Fibroblast of lung (primary cell): ENCODE data around the gene IRAK1BP1. TPM values are rescaled to one million over a fixed set of nuclear protein-coding genes. Genes with fewer than 3 reads are reported as not detected.

Experiments used
- DNase-seq, 2 donors: peaks; one replicate each; pipeline versions ENCODE4 v3.0.0 to v3.0.0-alpha.2; 2010; ENCODE audit warnings: low read depth in 2 of 2
- H2AFZ ChIP-seq: 2 replicates; pipeline ENCODE4 v1.5.1; 2012; ENCODE audit warnings: low read length, control low read depth, inconsistent platforms
- H3K27ac ChIP-seq: 2 replicates; pipeline ENCODE4 v1.5.1; 2011; ENCODE audit warnings: low read length, control low read depth; ENCODE audit not compliant: insufficient read depth
- H3K27me3 ChIP-seq: 2 replicates; pipeline ENCODE4 v1.5.1; 2011; ENCODE audit warnings: mild to moderate bottlenecking, low read length; ENCODE audit not compliant: control insufficient read depth, insufficient read depth
- H3K36me3 ChIP-seq: 2 replicates; pipeline ENCODE4 v1.5.1; 2011; ENCODE audit warnings: low read length; ENCODE audit not compliant: control insufficient read depth, insufficient read depth
- H3K4me1 ChIP-seq: 2 replicates; pipeline ENCODE4 v1.5.1; 2011; ENCODE audit warnings: low read length; ENCODE audit not compliant: control insufficient read depth, insufficient read depth; ENCODE audit errors: extremely low read depth
- H3K4me2 ChIP-seq: 2 replicates; pipeline ENCODE4 v1.5.1; 2011; ENCODE audit warnings: low read length, control low read depth; ENCODE audit not compliant: insufficient read depth; ENCODE audit errors: extremely low read depth
- H3K4me3 ChIP-seq, 4 experiments: fragments of 200-600 bp in 1 of 4; sonication (generic) in 1 of 4; replicated peaks in 1 of 4; 2 replicates each; pipeline ENCODE4 v1.5.1; 2011 to 2016; ENCODE audit warnings: low read length in 4 of 4, low read depth in 3 of 4, mild to moderate bottlenecking in 3 of 4, control low read depth in 2 of 4, inconsistent platforms in 1 of 4, mixed read lengths in 1 of 4; ENCODE audit not compliant: insufficient read depth in 1 of 4; ENCODE audit errors: control extremely low read depth in 1 of 4
- H3K79me2 ChIP-seq: 2 replicates; pipeline ENCODE4 v1.5.1; 2012; ENCODE audit warnings: mild to moderate bottlenecking, low read length, inconsistent platforms; ENCODE audit not compliant: control insufficient read depth, insufficient read depth
- H3K9ac ChIP-seq: 2 replicates; pipeline ENCODE4 v1.5.1; 2011; ENCODE audit warnings: mild to moderate bottlenecking, low read length, control low read depth; ENCODE audit not compliant: insufficient read depth
- H3K9me3 ChIP-seq: 2 replicates; pipeline ENCODE4 v1.5.1; 2012; ENCODE audit warnings: low read depth, low read length; ENCODE audit not compliant: control insufficient read depth, insufficient read depth
- H4K20me1 ChIP-seq: 2 replicates; pipeline ENCODE4 v1.5.1; 2011; ENCODE audit warnings: low read length; ENCODE audit not compliant: control insufficient read depth, insufficient read depth; ENCODE audit errors: extremely low read depth
- EZH2 ChIP-seq: IDR thresholded peaks from 2 replicates; pipeline ENCODE4 v1.5.1; 2012; ENCODE audit warnings: low read length, control low read depth, mild to moderate bottlenecking; ENCODE audit errors: missing control alignments
- polyA plus RNA-seq, 2 donors: library from polyadenylated mRNA; depleted of rRNA in 1 of 2; stranded (reverse) in 1 of 2; unstranded in 1 of 2; fragments of >200 nt; gene quantifications; 2 replicates each; pipeline ENCODE4 v1.2.1, GENCODE V29; 2011 to 2012; ENCODE audit warnings: missing spikeins in 1 of 2
- total RNA-seq: library from RNA; depleted of rRNA; stranded (reverse); fragments of >200 nt; gene quantifications from 2 replicates; pipeline ENCODE4 v1.2.1, GENCODE V29; 2014
- TF ChIP-seq, protein P1 (sequence below), 2 donors: IDR thresholded peaks in 1 of 2; conservative IDR thresholded peaks in 1 of 2; 1 replicate in 1 of 2; 2 replicates in 1 of 2; pipeline ENCODE4 v1.5.1; 2011 to 2012; ENCODE audit warnings: low read length in 2 of 2, control low read depth in 1 of 2, inconsistent platforms in 1 of 2, low read depth in 1 of 2, mild to moderate bottlenecking in 1 of 2

The IRAK1BP1 gene
- total and polyA plus RNA-seq, 2 donors (not counting 1 experiment from before 2014, with no cell fraction given): 2.5 to 5.6 TPM

DNA sequence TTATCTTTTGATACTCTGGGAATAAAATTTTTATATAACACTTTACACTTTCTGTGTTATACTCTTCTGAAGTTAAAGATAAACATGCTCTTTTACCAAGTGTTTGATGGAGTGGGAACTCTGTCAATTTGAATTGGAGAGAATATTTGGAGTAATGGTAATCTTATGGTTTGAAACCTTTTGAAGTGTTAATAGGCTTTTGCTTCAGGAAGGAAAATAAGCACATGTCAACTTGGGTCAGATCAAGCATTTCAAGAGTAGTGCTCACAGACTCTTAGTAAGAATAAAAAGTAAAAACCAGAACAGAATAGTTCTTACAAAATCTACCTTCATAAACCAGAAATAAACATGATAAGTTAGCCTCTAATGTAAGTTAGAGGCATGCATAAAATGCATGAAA is 24.4 kb upstream of the IRAK1BP1 start:
- Histone ChIP-seq H3K9ac (no peak overlapping the region), H3K27me3 (no peaks in the 10 kb centered on the region), H3K4me3 (no peak overlapping the region), H3K79me2 (no peaks in the 10 kb centered on the region), H3K9me3 (no peaks in the 10 kb centered on the region), H2AFZ (no peak overlapping the region), H3K27ac (no peak overlapping the region), H3K36me3 (no peaks in the 10 kb centered on the region), H4K20me1 (no peaks in the 10 kb centered on the region), H3K4me1 (no peaks in the 10 kb centered on the region), H3K4me2 (no peak overlapping the region)
- TF ChIP-seq EZH2: no peak
- TF ChIP-seq, protein P1, sequence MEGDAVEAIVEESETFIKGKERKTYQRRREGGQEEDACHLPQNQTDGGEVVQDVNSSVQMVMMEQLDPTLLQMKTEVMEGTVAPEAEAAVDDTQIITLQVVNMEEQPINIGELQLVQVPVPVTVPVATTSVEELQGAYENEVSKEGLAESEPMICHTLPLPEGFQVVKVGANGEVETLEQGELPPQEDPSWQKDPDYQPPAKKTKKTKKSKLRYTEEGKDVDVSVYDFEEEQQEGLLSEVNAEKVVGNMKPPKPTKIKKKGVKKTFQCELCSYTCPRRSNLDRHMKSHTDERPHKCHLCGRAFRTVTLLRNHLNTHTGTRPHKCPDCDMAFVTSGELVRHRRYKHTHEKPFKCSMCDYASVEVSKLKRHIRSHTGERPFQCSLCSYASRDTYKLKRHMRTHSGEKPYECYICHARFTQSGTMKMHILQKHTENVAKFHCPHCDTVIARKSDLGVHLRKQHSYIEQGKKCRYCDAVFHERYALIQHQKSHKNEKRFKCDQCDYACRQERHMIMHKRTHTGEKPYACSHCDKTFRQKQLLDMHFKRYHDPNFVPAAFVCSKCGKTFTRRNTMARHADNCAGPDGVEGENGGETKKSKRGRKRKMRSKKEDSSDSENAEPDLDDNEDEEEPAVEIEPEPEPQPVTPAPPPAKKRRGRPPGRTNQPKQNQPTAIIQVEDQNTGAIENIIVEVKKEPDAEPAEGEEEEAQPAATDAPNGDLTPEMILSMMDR (conservative IDR thresholded peaks at IDR 0.05 in 1 of 2, IDR thresholded peaks at IDR 0.05 in 1 of 2; ENCODE audit: low read depth in 1 of 2, low read length in 2 of 2): no peak
- no peak for DNase-seq

DNA sequence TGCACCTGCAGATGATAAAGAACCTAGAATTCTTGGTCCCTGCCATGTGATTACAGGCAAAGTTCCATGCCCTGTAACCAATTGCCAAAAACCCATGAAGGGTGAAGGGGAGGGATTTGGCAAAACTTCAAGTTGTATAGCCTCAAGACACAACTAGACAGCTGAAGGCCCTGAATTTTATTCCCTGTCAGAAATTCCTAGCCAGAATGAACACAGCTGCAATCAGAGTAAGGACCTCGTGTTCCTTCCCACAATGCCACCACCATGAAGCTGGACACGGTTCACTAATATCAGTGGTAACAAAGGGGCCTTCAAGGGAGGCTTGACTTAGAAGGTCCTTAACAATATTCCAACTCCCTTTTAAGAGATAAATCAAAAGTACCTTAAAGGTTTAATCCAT is 22.5 kb upstream of the IRAK1BP1 start:
- no peak overlapping the region for H3K9ac ChIP-seq
- DNase-seq: no peak

DNA sequence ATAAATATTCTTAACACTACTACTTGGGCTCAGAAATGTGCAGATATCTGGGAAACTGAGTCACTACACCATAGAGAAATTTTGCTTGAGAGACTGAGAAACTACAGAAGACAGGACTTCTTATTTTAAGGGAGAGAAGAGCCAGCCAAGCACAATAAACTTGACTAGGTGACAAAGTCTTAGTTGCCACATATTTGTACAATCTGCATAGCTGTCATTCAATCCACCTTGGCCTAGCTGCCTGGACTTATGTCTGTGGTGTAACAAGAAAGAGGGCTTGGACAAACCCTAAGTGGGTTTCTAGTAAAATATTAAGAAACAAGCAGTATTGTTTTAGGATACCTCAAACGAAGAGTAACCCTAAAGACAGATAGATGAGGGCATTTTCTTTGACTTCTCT is 21.8 kb upstream of the IRAK1BP1 start:
- no peak overlapping the region for H3K4me2 ChIP-seq
- H3K27me3 ChIP-seq: no peaks in the 10 kb centered on the region
- no peak overlapping the region for H3K4me3 ChIP-seq
- no peaks in the 10 kb centered on the region for H3K79me2 ChIP-seq
- no peak overlapping the region for H3K9ac ChIP-seq
- H2AFZ ChIP-seq: no peak overlapping the region
- no peaks in the 10 kb centered on the region for H3K4me1 ChIP-seq
- no peaks in the 10 kb centered on the region for H3K36me3 ChIP-seq
- TF ChIP-seq, protein P1 (conservative IDR thresholded peaks at IDR 0.05 in 1 of 2, IDR thresholded peaks at IDR 0.05 in 1 of 2; ENCODE audit: low read depth in 1 of 2, low read length in 2 of 2): no peak
- TF ChIP-seq EZH2: no peak
- H4K20me1 ChIP-seq: no peaks in the 10 kb centered on the region
- no peak for DNase-seq
- H3K27ac ChIP-seq: no peak overlapping the region
- no peaks in the 10 kb centered on the region for H3K9me3 ChIP-seq

More for the DNA sequence above, 22.5 kb upstream of the IRAK1BP1 start:
- no peaks in the 10 kb centered on the region for H3K79me2 ChIP-seq
- H3K4me3 ChIP-seq: no peak overlapping the region
- H4K20me1 ChIP-seq: no peaks in the 10 kb centered on the region
- H3K9me3 ChIP-seq: no peaks in the 10 kb centered on the region
- no peak overlapping the region for H2AFZ ChIP-seq
- no peaks in the 10 kb centered on the region for H3K36me3 ChIP-seq
- H3K4me1 ChIP-seq: no peaks in the 10 kb centered on the region
- H3K4me2 ChIP-seq: no peak overlapping the region
- TF ChIP-seq, protein P1 (conservative IDR thresholded peaks at IDR 0.05 in 1 of 2, IDR thresholded peaks at IDR 0.05 in 1 of 2; ENCODE audit: low read depth in 1 of 2, low read length in 2 of 2): no peak
- no peak for TF ChIP-seq EZH2
- H3K27ac ChIP-seq: no peak overlapping the region
- H3K27me3 ChIP-seq: no peaks in the 10 kb centered on the region
